KMS-11 (cell line): ENCODE measurements around the gene SDHA.
"Not testable (repeated sequence)": the region's sequence is repeated elsewhere in the genome, so short reads cannot be mapped to it uniquely, and the experiment has no call there.

ENCODE experiments used
- H2AFZ ChIP-seq: fragments of 200-600 bp; sonication (generic); 2 replicates; pipeline ENCODE4 v1.6.1; 2016; ENCODE audit warnings: antibody characterized with exemption, mixed run types, low read depth
- H3K27ac ChIP-seq: fragments of 200-600 bp; sonication (generic); 2 replicates; pipeline ENCODE4 v1.6.1; 2016; ENCODE audit warnings: mild to moderate bottlenecking, mixed run types
- H3K27me3 ChIP-seq: fragments of 200-600 bp; sonication (generic); 2 replicates; pipeline ENCODE4 v1.6.1; 2017; ENCODE audit warnings: mild to moderate bottlenecking, low read depth, mixed run types, moderate library complexity; ENCODE audit not compliant: insufficient read depth
- H3K36me3 ChIP-seq: fragments of 200-600 bp; sonication (generic); 2 replicates; pipeline ENCODE4 v1.6.1; 2017; ENCODE audit warnings: mild to moderate bottlenecking, mixed run types; ENCODE audit not compliant: insufficient read depth
- H3K4me1 ChIP-seq: fragments of 200-600 bp; sonication (generic); 2 replicates; pipeline ENCODE4 v1.6.1; 2016; ENCODE audit warnings: mild to moderate bottlenecking, low read depth, mixed run types; ENCODE audit not compliant: poor library complexity, severe bottlenecking
- H3K4me2 ChIP-seq: fragments of 200-600 bp; sonication (generic); 2 replicates; pipeline ENCODE4 v1.7.0; 2016; ENCODE audit warnings: mild to moderate bottlenecking, mixed run types
- H3K4me3 ChIP-seq: fragments of 200-600 bp; sonication (generic); IDR thresholded peaks from 2 replicates; pipeline ENCODE4 v1.6.1; 2017; ENCODE audit warnings: low read depth, low read length, mixed read lengths; ENCODE audit not compliant: insufficient read depth
- H3K79me2 ChIP-seq: fragments of 200-600 bp; sonication (generic); 2 replicates; pipeline ENCODE4 v1.6.1; 2016; ENCODE audit warnings: low read depth, mixed run types; ENCODE audit not compliant: insufficient read depth
- H3K9ac ChIP-seq: fragments of 200-600 bp; sonication (generic); 2 replicates; pipeline ENCODE4 v1.6.1; 2016; ENCODE audit warnings: mild to moderate bottlenecking, mixed run types
- H4K20me1 ChIP-seq: fragments of 200-600 bp; sonication (generic); 2 replicates; pipeline ENCODE4 v1.6.1; 2016; ENCODE audit warnings: mild to moderate bottlenecking, mixed run types; ENCODE audit not compliant: insufficient read depth
- TF ChIP-seq, protein P1 (sequence below): fragments of 200-600 bp; sonication (generic); conservative IDR thresholded peaks from 2 replicates; pipeline ENCODE4 v1.6.1; 2017; ENCODE audit warnings: low read depth, mild to moderate bottlenecking, antibody characterized with exemption, low read length, moderate library complexity, mixed read lengths

The SDHA gene

DNA sequence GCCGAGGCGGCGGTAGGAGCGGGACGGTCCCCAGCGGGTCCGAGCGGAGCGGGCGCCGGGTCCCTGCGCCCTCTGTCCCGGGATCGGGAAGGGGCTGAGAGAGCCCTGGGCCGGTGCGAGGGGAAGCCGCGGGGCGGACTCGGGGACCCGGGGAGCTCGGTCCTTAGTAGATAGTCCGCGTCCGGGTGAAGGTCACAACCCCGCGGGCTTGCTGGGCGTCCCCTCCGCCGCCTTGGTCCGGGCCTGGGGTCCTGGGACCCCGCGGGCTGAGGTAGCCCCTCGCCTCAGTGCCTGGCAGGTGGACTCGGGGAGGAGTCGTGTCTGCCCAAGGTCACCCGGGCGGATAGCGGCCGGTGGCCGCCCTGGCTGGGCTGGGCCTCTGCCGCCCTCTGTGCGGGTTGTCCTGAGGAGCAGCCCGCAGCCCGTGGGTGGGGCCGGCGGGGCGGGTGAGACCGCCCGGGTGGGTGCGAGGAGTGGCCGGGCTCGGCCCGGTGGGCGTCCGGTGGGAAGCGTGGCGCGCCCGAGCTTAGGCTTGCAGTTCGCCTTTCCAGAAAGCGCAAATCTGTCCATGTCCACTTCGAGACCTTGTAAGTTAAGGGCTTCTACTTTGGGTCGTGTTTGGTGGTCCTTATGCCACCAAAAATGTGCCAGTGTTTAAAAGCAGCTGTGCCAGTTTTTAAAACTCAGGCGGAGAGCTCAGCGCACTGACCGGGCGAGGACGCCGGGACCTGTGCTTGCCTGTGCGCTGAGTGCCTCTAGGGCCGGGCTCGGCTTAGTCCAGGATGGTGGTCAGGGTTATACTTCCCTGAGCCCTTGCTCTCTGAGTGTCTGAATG is 554 bp downstream of the SDHA start:
- peaks cover 89% of the 10 kb centered on the region for H3K79me2 ChIP-seq
- TF ChIP-seq, protein P1, sequence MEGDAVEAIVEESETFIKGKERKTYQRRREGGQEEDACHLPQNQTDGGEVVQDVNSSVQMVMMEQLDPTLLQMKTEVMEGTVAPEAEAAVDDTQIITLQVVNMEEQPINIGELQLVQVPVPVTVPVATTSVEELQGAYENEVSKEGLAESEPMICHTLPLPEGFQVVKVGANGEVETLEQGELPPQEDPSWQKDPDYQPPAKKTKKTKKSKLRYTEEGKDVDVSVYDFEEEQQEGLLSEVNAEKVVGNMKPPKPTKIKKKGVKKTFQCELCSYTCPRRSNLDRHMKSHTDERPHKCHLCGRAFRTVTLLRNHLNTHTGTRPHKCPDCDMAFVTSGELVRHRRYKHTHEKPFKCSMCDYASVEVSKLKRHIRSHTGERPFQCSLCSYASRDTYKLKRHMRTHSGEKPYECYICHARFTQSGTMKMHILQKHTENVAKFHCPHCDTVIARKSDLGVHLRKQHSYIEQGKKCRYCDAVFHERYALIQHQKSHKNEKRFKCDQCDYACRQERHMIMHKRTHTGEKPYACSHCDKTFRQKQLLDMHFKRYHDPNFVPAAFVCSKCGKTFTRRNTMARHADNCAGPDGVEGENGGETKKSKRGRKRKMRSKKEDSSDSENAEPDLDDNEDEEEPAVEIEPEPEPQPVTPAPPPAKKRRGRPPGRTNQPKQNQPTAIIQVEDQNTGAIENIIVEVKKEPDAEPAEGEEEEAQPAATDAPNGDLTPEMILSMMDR = no peak
- H3K27ac ChIP-seq = peak overlapping the region; percentile 60
- H4K20me1 ChIP-seq = no peaks in the 10 kb centered on the region
- peak overlapping the region; percentile 85 for H3K9ac ChIP-seq
- H3K4me2 ChIP-seq = peak overlapping the region; percentile 72
- peaks cover 5% of the 10 kb centered on the region; the same call in 1 of the 2 replicates for H3K36me3 ChIP-seq
- no peak overlapping the region for H3K4me3 ChIP-seq
- H3K4me1 ChIP-seq = peaks cover 28% of the 10 kb centered on the region
- H3K27me3 ChIP-seq = no peaks in the 10 kb centered on the region
- H2AFZ ChIP-seq = no peak overlapping the region

DNA sequence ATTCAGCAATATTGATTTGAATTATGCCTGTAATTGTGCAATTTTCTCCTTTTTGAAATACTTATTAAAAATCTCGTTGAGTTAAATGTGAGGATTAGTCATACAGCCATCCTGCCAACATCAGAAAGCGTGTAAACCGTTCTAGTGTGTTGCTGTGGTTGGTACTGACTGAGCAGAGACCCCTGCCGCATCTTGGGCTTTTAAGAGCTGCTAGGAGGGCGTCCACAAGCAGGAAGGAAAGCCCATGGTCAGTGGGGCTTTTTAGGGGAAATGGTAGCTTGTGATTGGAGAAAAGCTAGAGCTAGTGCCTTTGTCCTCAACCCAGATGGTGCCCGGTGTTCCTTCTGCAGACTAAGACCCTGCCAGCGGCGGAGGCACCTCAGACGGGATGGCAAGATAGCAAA is 1.3 kb downstream of the SDHA start:
- TF ChIP-seq, protein P1 = no peak
- peaks cover 36% of the 10 kb centered on the region for H3K4me1 ChIP-seq
- no peaks in the 10 kb centered on the region for H4K20me1 ChIP-seq
- H2AFZ ChIP-seq = no peak overlapping the region
- no peaks in the 10 kb centered on the region for H3K27me3 ChIP-seq
- H3K79me2 ChIP-seq = peaks cover 89% of the 10 kb centered on the region
- peaks cover 5% of the 10 kb centered on the region; the same call in 1 of the 2 replicates for H3K36me3 ChIP-seq
- peak overlapping the region; percentile 72 for H3K4me2 ChIP-seq
- H3K4me3 ChIP-seq = no peak overlapping the region
- H3K9ac ChIP-seq = peak overlapping the region; percentile 85
- peak overlapping the region; percentile 60 for H3K27ac ChIP-seq

DNA sequence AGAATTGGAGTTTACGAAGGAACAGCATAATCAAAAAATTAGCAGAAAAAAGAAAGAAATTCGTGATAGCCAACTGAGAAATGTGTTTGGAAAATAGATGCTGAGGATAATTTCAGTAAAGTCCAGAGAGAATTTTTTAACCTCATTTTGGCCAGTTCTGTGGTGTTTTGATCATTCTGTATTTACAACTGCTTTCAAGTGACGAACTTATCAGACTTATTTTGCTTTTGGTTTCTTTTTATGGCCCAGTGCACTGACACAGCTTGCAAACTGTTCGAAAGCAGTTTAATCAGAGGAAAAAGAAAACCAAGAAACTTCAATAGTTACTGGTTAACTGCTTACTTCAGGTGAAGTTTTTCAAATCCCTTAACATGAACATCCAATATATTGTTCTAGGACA is 1.9 kb downstream of the SDHA start:
- peaks cover 89% of the 10 kb centered on the region for H3K79me2 ChIP-seq
- peaks cover 7% of the 10 kb centered on the region; the same call in 1 of the 2 replicates for H3K36me3 ChIP-seq
- H2AFZ ChIP-seq = no peak overlapping the region
- H3K4me3 ChIP-seq = no peak overlapping the region
- no peaks in the 10 kb centered on the region for H3K27me3 ChIP-seq
- H3K4me2 ChIP-seq = peak overlapping the region; percentile 72
- peak overlapping the region; percentile 85; the same call in 1 of the 2 replicates for H3K9ac ChIP-seq
- H3K4me1 ChIP-seq = peaks cover 42% of the 10 kb centered on the region
- TF ChIP-seq, protein P1 = no peak
- H3K27ac ChIP-seq = peak overlapping the region; percentile 60
- no peaks in the 10 kb centered on the region for H4K20me1 ChIP-seq

DNA sequence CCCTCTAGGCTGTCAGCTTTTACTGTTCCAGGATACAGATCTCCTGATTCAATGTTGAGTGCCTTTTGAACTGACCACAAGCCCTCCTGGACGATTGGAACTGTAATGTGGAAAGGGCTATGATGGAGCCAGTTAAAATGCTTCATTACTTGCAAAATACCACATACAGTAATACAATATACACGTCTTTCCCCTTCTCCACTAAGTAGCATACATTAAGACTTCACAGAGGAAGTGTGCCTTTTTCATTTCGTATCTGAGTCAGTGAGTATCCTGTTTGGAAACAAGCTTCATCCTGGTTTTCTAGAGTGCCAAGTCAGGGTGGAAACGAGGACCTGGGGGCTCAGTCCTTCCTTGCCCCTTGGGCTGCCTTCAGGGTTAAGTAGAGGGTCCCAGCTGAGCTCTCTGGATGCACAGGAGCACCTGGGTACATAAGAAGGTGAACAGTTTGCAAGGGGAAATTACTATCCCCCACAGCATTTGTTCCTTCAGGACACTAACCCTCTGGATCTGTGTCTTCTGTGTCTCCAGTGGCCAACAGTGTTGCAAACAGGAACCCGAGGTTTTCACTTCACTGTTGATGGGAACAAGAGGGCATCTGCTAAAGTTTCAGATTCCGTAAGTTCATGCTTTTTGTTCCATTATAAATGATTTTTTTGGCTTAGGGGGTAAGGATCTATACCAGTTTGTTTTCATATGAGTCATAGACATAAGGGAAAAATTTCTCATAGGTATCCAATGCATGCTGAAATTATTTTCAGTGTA is 5.0 kb downstream of the SDHA start:
- Histone ChIP-seq H3K4me1 (peaks cover 42% of the 10 kb centered on the region), H3K79me2 (peaks cover 92% of the 10 kb centered on the region), H3K9ac (peak overlapping the region; percentile 4; the same call in 1 of the 2 replicates), H3K36me3 (peaks cover 33% of the 10 kb centered on the region), H3K27ac (peak overlapping the region; percentile 60), H3K4me2 (peak overlapping the region; percentile 72)
- not testable (repeated sequence) for H3K4me3 ChIP-seq, H2AFZ ChIP-seq, H3K27me3 ChIP-seq, H4K20me1 ChIP-seq
